Immature natural killer cell (primary cell): ENCODE results near the gene TEX54. TPM values are rescaled to one million over a fixed set of nuclear protein-coding genes. Genes with fewer than 3 reads are reported as not detected.

ENCODE experiments used
- polyA plus RNA-seq, 3 donors: library from polyadenylated mRNA; unstranded; fragments of 300-500 nt; fragmentation: Illumina TruSeq; gene quantifications; one replicate each; pipeline ENCODE4 v1.2.3, GENCODE V29; 2021

The TEX54 gene
- polyA plus RNA-seq, 3 donors from 2014 or later, result 2.0 to 3.1 TPM; not detected in 1

Other genes with a start within 250 kb of the TEX54 start
- gene TUT1, start 241.3 kb downstream of the TEX54 start, polyA plus RNA-seq, result 10 to 100 TPM in 2 of 3 donors, 1 to 10 TPM in 1; 7.3 to 16.2 (median 12.5) TPM
- gene MTA2, start 231.0 kb downstream of the TEX54 start, polyA plus RNA-seq, result 10 to 100 TPM in 2 of 3 donors, 1 to 10 TPM in 1; 9.7 to 48.4 (median 22.4) TPM
- gene EML3, start 220.1 kb downstream of the TEX54 start, polyA plus RNA-seq, result 10 to 100 TPM; 15.9 to 25.8 (median 17.9) TPM
- 1 to 10 TPM in 2 of 3 donors, under 1 TPM in 1; 0.17 to 2.1 (median 1.6) TPM for gene ROM1, start 219.6 kb downstream of the TEX54 start, polyA plus RNA-seq
- 10 to 100 TPM; 35.5 to 54.1 (median 49.7) TPM for gene B3GAT3, start 210.9 kb downstream of the TEX54 start, polyA plus RNA-seq
- 100 to 1,000 TPM; 135 to 246 (median 167) TPM for gene GANAB, start 186.2 kb downstream of the TEX54 start, polyA plus RNA-seq
- 10 to 100 TPM; 19.1 to 43.9 (median 22.4) TPM for gene INTS5, start 179.5 kb downstream of the TEX54 start, polyA plus RNA-seq
- gene C11orf98, start 167.6 kb downstream of the TEX54 start, polyA plus RNA-seq, result 100 to 1,000 TPM; 125 to 152 (median 136) TPM
- 1 to 10 TPM in 2 of 3 donors, not detected in 1; 2.1 to 4.4 TPM for gene CSKMT, start 167.5 kb downstream of the TEX54 start, polyA plus RNA-seq
- 10 to 100 TPM; 13.9 to 18.0 (median 14.0) TPM for gene UQCC3, start 161.2 kb downstream of the TEX54 start, polyA plus RNA-seq
- 10 to 100 TPM in 1 of 3 donors, 1 to 10 TPM in 2; 6.3 to 11.4 (median 6.5) TPM for gene LBHD1, start 160.6 kb downstream of the TEX54 start, polyA plus RNA-seq
- gene UBXN1, start 153.8 kb downstream of the TEX54 start, polyA plus RNA-seq, result 100 to 1,000 TPM in 2 of 3 donors, 10 to 100 TPM in 1; 93.1 to 152 (median 152) TPM
- gene LRRN4CL, start 143.3 kb downstream of the TEX54 start, polyA plus RNA-seq, result not detected
- 10 to 100 TPM; 52.5 to 54.1 (median 53.6) TPM for gene BSCL2, start 125.4 kb downstream of the TEX54 start, polyA plus RNA-seq
- not detected for gene GNG3, start 125.2 kb downstream of the TEX54 start, polyA plus RNA-seq
- gene HNRNPUL2, start 105.4 kb downstream of the TEX54 start, polyA plus RNA-seq, result 1 to 10 TPM in 2 of 3 donors, under 1 TPM in 1; 0.97 to 4.8 (median 1.1) TPM
- 10 to 100 TPM; 11.2 to 19.0 (median 14.5) TPM for gene TTC9C, start 104.4 kb downstream of the TEX54 start, polyA plus RNA-seq
- 10 to 100 TPM in 1 of 3 donors, 1 to 10 TPM in 2; 4.1 to 14.2 (median 5.5) TPM for gene ZBTB3, start 78.7 kb downstream of the TEX54 start, polyA plus RNA-seq
- gene POLR2G, start 71.3 kb downstream of the TEX54 start, polyA plus RNA-seq, result 100 to 1,000 TPM; 397 to 564 (median 472) TPM
- 1 to 10 TPM; 3.8 to 9.6 (median 7.3) TPM for gene TAF6L, start 61.4 kb downstream of the TEX54 start, polyA plus RNA-seq
- 100 to 1,000 TPM; 162 to 290 (median 174) TPM for gene TMEM179B, start 45.4 kb downstream of the TEX54 start, polyA plus RNA-seq
- gene TMEM223, start 40.8 kb downstream of the TEX54 start, polyA plus RNA-seq, result 10 to 100 TPM; 47.9 to 69.7 (median 63.2) TPM
- 10 to 100 TPM; 42.9 to 73.3 (median 66.0) TPM for gene NXF1, start 27.4 kb downstream of the TEX54 start, polyA plus RNA-seq
- 10 to 100 TPM; 46.9 to 47.7 (median 47.6) TPM for gene STX5, start 790 bp downstream of the TEX54 start, polyA plus RNA-seq
- gene WDR74, start 6.7 kb upstream of the TEX54 start, polyA plus RNA-seq, result 10 to 100 TPM; 28.8 to 39.0 (median 31.9) TPM
- gene SLC3A2, start 48.1 kb upstream of the TEX54 start, polyA plus RNA-seq, result 100 to 1,000 TPM; 134 to 162 (median 156) TPM
- gene CHRM1, start 88.5 kb upstream of the TEX54 start, polyA plus RNA-seq, result not detected
- gene SLC22A6, start 152.1 kb upstream of the TEX54 start, polyA plus RNA-seq, result not detected
- gene SLC22A8, start 183.0 kb upstream of the TEX54 start, polyA plus RNA-seq, result not detected